ENCODE measurements around the gene ZNF439. TPM values are rescaled to one million over a fixed set of nuclear protein-coding genes. Genes with fewer than 3 reads are reported as not detected.
"Not testable (repeated sequence)": the region's sequence is repeated elsewhere in the genome, so short reads cannot be mapped to it uniquely, and the experiment has no call there.

The ZNF439 gene
- total and polyA plus RNA-seq, 2 of the 8 experiments (the other 6 are each of a cell fraction or from before 2014, with no cell fraction given), result 0.09 TPM; not detected in 1

DNA sequence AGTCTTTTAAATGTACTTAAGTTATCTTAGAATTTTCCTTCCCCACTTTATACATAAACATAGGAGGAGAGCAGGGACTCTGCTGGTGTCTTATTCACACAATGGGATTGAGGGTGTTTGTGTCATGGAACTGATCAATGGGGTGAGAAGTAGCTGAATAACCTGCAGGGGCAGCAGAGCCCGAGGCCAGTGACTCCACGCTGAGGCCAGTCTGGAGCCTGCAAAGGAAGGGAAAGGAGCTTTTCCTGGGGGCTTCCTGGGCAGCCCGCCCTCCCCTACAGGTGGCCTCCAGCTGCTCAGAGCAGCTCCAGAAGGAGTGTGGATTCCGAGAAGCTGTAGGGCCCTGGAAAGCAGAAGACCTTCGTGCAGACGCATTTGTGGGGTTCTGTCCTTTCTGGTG is 911 bp upstream of the ZNF439 start:
- not testable (repeated sequence) for H2BK20ac ChIP-seq (ENCODE audit: low read length); DNase-seq (ENCODE audit: low read depth in 1 of 2, low spot score in 2 of 2); H4K20me1 ChIP-seq (replicated peaks in 1 of 2; ENCODE audit: control insufficient read depth in 1 of 2, insufficient read depth in 2 of 2, low read length in 2 of 2); H3K23ac ChIP-seq (ENCODE audit: insufficient read length); H3K9ac ChIP-seq (replicated peaks in 1 of 4; ENCODE audit: extremely low read depth in 1 of 4, low read depth in 3 of 4, low read length in 3 of 4); H3K27ac ChIP-seq (ENCODE audit: low read depth, low read length); H3K27me3 ChIP-seq (replicated peaks in 1 of 4; ENCODE audit: control insufficient read depth in 3 of 4, extremely low read depth in 1 of 4, insufficient read depth in 3 of 4, low read length in 3 of 4); H3K79me2 ChIP-seq (ENCODE audit: control insufficient read depth in 1 of 2, insufficient read depth in 2 of 2, low read length in 2 of 2); H3K36me3 ChIP-seq (ENCODE audit: control insufficient read depth in 2 of 4, insufficient read depth in 4 of 4, low read length in 3 of 4); H3K4me3 ChIP-seq (ENCODE audit: extremely low read depth in 1 of 4, insufficient read depth in 2 of 4, low read depth in 3 of 4, low read length in 4 of 4); H2BK5ac ChIP-seq (ENCODE audit: low read depth, low read length); H2AK5ac ChIP-seq (ENCODE audit: low read depth, low read length); FAIRE-seq; H2BK15ac ChIP-seq (ENCODE audit: low read length); H3K4me2 ChIP-seq (ENCODE audit: insufficient read depth in 1 of 2, low read depth in 2 of 2, low read length in 2 of 2); H3K23me2 ChIP-seq (ENCODE audit: low read depth, low read length); H4K91ac ChIP-seq (replicated peaks; ENCODE audit: insufficient read length, low read length); H3K4ac ChIP-seq (replicated peaks; ENCODE audit: insufficient read length, low read depth, low read length); H3K4me1 ChIP-seq (replicated peaks in 1 of 4; ENCODE audit: control insufficient read depth in 3 of 4, insufficient read depth in 4 of 4, low read length in 3 of 4); H3K18ac ChIP-seq (ENCODE audit: extremely low read depth, low read length); H3K79me1 ChIP-seq (ENCODE audit: low read depth, low read length); H3K14ac ChIP-seq (ENCODE audit: insufficient read length); H2BK120ac ChIP-seq (replicated peaks; ENCODE audit: low read depth, low read length); H4K5ac ChIP-seq (ENCODE audit: insufficient read length, low read depth, low read length); H2BK12ac ChIP-seq (ENCODE audit: low read depth, low read length); H2AFZ ChIP-seq (ENCODE audit: low read length); H4K8ac ChIP-seq (ENCODE audit: extremely low read depth, insufficient read depth, low read length); H3K56ac ChIP-seq (replicated peaks; ENCODE audit: insufficient read length, low read depth, low read length)
- CTCF ChIA-PET (ENCODE audit: partially characterized antibody), result interaction anchor here (0.8 to 2.6 kb wide), 6 partner anchors 12 to 114 kb away, joined by 3 to 10 read pairs (median 4); partner anchors contain the start of gene ZNF491
- H3K9me3 ChIP-seq (ENCODE audit: insufficient read depth in 2 of 2, low read depth in 1 of 2, low read length in 1 of 2), result peaks cover 7 to 29% of the 10 kb centered on the region in 2 experiments; a peak in 3 of 4 replicates
- POLR2A ChIA-PET (ENCODE audit: partially characterized antibody), result interaction anchor here (1.4 to 1.7 kb wide), 2 partner anchors 250 to 293 kb away, joined by 3 read pairs; partner anchors contain the start of genes ZNF20 and ZNF627
- 77% methylated on average over 6 of the region's 6 CpGs; no CpG with 5 or more reads in 1 of the 2 experiments for WGBS, 2 experiments (ENCODE audit: extremely low coverage in 1 of 2, insufficient coverage in 1 of 2, insufficient read length in 1 of 2, insufficient replicate concordance in 2 of 2, low coverage in 1 of 2, low lambda C conversion rate in 2 of 2, missing lambda C conversion rate in 1 of 2)

Data from H1 (cell line).